Measurements from ENCODE around the gene LRRC26.

LRRC26 gene

DNA sequence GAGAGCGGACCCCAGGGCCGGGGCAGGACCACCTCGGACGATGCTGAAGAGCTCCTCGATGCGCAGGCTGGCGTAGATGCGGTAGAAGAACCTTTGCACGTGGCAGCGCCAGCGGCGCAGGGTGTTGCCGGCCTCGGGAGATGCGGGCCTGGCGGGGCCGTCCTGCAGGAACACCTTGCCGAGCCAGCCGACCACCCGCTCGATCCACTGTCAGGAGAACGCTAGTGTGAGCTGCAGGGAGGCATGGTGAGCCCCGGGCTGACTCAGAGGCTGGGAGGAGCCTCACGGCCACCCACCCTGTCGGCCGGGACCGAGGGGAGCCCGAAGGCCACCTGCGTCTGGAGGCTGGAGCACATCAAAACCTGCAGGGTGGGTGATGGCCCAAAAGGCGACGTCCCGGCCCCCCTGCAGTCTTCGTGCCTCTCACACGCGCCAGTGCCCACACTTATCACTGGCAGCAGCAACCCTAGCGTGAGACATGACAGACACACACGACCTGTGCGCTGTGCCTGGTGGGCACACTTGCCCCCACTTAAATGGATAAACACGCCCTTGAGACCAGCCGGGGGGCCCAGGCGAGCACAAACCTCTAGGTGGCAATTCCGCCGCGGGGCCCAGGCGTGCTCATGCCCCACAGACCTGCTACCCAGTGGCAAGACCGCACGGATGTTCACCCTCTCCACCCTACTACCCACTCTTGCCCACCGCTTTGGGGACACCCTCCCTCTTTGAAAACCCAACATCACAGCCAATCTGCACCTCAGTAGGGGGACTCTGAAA is 15.2 kb upstream of the LRRC26 start:
- H3K4me3 ChIP-seq (replicated peaks; ENCODE audit: low read depth, low read length): no peak overlapping the region
- TF ChIP-seq, protein P1, sequence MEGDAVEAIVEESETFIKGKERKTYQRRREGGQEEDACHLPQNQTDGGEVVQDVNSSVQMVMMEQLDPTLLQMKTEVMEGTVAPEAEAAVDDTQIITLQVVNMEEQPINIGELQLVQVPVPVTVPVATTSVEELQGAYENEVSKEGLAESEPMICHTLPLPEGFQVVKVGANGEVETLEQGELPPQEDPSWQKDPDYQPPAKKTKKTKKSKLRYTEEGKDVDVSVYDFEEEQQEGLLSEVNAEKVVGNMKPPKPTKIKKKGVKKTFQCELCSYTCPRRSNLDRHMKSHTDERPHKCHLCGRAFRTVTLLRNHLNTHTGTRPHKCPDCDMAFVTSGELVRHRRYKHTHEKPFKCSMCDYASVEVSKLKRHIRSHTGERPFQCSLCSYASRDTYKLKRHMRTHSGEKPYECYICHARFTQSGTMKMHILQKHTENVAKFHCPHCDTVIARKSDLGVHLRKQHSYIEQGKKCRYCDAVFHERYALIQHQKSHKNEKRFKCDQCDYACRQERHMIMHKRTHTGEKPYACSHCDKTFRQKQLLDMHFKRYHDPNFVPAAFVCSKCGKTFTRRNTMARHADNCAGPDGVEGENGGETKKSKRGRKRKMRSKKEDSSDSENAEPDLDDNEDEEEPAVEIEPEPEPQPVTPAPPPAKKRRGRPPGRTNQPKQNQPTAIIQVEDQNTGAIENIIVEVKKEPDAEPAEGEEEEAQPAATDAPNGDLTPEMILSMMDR (IDR thresholded peaks at IDR 0.05; ENCODE audit: low read depth, low read length, missing control alignments): no peak
- DNase-seq (ENCODE audit: extremely low read depth, low read depth): no peak

GRCh38 chr9:137183980-137184595 is 14.2 kb upstream of the LRRC26 start:
- TF ChIP-seq, protein P1 (IDR thresholded peaks at IDR 0.05; ENCODE audit: low read depth, low read length, missing control alignments): no peak
- H3K4me3 ChIP-seq (replicated peaks; ENCODE audit: low read depth, low read length): no peak overlapping the region
- no peak for DNase-seq (ENCODE audit: extremely low read depth, low read depth)

DNA sequence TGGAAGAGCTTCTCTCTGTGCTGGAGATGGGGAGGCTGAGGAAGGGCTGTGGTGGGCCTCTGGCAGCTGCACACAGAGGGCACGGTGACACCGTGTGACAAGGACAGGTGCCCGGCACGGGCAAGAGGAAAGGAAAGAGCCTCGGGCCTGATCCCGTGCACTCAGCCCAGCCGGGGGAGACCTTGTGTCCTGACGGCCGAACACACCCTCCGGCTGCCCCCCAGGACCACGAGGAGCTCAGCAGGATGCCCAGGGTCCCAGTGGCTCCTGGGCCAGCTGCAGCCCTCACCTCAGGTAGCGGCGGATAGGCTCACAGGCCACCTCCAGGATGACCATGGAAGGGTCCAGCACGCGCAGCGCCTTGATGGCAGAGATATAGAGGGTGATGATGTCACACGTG is 13.0 kb upstream of the LRRC26 start:
- DNase-seq (ENCODE audit: extremely low read depth, low read depth): no peak
- no peak overlapping the region for H3K4me3 ChIP-seq (replicated peaks; ENCODE audit: low read depth, low read length)
- TF ChIP-seq, protein P1 (IDR thresholded peaks at IDR 0.05; ENCODE audit: low read depth, low read length, missing control alignments): no peak

DNA sequence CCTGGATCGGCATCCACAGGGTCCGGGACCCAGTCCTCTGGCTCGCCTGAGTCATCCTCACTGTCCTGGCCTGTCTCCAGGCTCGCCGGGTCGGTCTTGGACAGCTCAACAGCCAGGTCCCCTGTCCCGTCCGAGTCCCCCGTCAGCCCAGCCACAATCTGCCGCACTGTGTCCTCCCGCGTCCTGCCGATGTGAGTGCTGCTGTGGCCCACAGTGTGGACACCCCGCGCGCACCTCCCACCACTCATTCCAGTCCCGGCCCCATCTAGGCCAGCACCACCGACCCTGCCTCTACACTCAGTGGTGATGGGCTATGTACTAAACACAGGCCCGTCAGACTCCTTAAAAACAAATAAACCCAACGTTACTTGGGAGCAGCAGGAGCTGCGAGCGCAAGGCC is 11.8 kb upstream of the LRRC26 start:
- TF ChIP-seq, protein P1 (IDR thresholded peaks at IDR 0.05; ENCODE audit: low read depth, low read length, missing control alignments): no peak
- DNase-seq (ENCODE audit: extremely low read depth, low read depth): no peak
- H3K4me3 ChIP-seq (replicated peaks; ENCODE audit: low read depth, low read length): no peak overlapping the region

DNA sequence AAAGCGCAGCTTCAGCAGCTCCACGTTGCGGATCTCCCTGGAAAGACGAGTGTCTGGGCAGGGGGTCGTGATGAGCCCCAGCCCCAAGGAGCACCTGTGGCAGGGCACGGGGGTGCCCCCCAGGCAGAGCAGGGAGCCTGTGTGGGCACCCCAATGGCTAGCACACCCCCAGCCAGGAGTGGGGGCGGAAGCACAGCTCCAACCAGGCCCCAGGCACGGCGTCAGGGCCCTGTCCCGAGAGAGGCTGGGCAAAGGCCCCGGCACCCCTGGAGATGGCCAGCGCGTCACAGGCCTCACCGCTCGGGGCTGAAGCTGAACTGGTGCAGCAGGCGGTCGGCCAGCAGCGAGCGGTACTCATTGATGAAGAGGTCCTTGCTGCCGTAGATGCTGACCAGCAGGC is 10.6 kb upstream of the LRRC26 start:
- TF ChIP-seq, protein P1 (IDR thresholded peaks at IDR 0.05; ENCODE audit: low read depth, low read length, missing control alignments): no peak
- no peak for DNase-seq (ENCODE audit: extremely low read depth, low read depth)
- no peak overlapping the region for H3K4me3 ChIP-seq (replicated peaks; ENCODE audit: low read depth, low read length)

DNA sequence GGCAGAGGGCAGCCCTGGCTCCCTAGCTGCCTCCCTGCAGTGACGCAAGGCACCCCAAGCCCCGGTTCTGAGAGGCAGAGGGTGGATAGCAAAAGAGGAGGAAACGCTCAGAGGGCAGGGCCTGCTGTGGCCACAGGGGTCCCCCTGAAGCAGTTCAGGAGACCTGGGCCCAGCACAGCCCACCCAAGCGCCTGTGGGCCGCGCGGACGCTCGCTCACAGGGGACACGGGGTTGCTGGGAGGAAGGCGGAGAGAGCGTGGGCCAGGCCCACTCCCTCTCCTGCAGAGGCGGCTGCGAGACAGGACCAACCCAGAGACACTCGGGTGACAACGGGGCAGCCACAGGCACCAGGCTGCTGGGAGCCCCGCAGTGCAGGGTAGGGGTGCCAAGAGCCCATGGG is 9.9 kb upstream of the LRRC26 start:
- H3K4me3 ChIP-seq (replicated peaks; ENCODE audit: low read depth, low read length): no peak overlapping the region
- TF ChIP-seq, protein P1 (IDR thresholded peaks at IDR 0.05; ENCODE audit: low read depth, low read length, missing control alignments): no peak
- no peak for DNase-seq (ENCODE audit: extremely low read depth, low read depth)
